OCI-LY3 (cell line): ENCODE data around the gene CACNB4.

Source experiments
- H2AFZ ChIP-seq: fragments of 200-600, 300-600 bp; shearing (Covaris generic); 2 replicates; pipeline ENCODE4 v1.6.0; 2014; ENCODE audit warnings: antibody characterized with exemption, low read depth, low read length
- H3K27ac ChIP-seq: fragments of 200-600, 300-600 bp; sonication (generic); 2 replicates; pipeline ENCODE4 v1.5.1; 2014; ENCODE audit warnings: mild to moderate bottlenecking, low read length, moderate library complexity, mixed read lengths
- H3K27me3 ChIP-seq: fragments of 200-600, 300-600 bp; sonication (generic); 2 replicates; pipeline ENCODE4 v1.6.1; 2014; ENCODE audit warnings: low read depth, low read length, mixed read lengths
- H3K36me3 ChIP-seq: fragments of 200-600, 300-600 bp; sonication (generic); replicated peaks from 2 replicates; pipeline ENCODE3; 2014; ENCODE audit warnings: low read depth, low read length, mixed read lengths
- H3K4me1 ChIP-seq: fragments of 300-600, 200-600 bp; sonication (generic); 2 replicates; pipeline ENCODE4 v1.6.1; 2014; ENCODE audit warnings: low read length, mixed read lengths
- H3K4me2 ChIP-seq: fragments of 200-600, 300-600 bp; sonication (generic); 2 replicates; pipeline ENCODE4 v1.6.1; 2014; ENCODE audit warnings: low read length, mixed read lengths
- H3K4me3 ChIP-seq: fragments of 300-600, 200-600 bp; sonication (generic); 2 replicates; pipeline ENCODE4 v1.5.1; 2014; ENCODE audit warnings: antibody characterized with exemption, mild to moderate bottlenecking, low read length, moderate library complexity
- H3K79me2 ChIP-seq: fragments of 300-600, 200-600 bp; shearing (Covaris generic); 2 replicates; pipeline ENCODE4 v1.6.1; 2014; ENCODE audit warnings: mild to moderate bottlenecking, low read length, mixed read lengths
- H3K9ac ChIP-seq: fragments of 300-600, 200-600 bp; shearing (Covaris generic); 2 replicates; pipeline ENCODE4 v1.6.0; 2014; ENCODE audit warnings: mild to moderate bottlenecking, low read length, moderate library complexity
- H3K9me3 ChIP-seq: fragments of 200-600, 300-600 bp; shearing (Covaris generic); 2 replicates; pipeline ENCODE4 v1.6.1; 2014; ENCODE audit warnings: low read length, mixed read lengths; ENCODE audit not compliant: insufficient read depth
- H4K20me1 ChIP-seq: fragments of 200-600, 300-600 bp; sonication (generic); 2 replicates; pipeline ENCODE4 v1.6.1; 2016; ENCODE audit warnings: low read length, mixed read lengths; ENCODE audit not compliant: insufficient read depth
- CTCF ChIP-seq: fragments of 200-600, 300-600 bp; sonication (generic); IDR thresholded peaks from 2 replicates; pipeline ENCODE4 v1.5.1; 2014; ENCODE audit warnings: antibody characterized with exemption, low read length, low read depth
- EZH2phosphoT487 ChIP-seq: fragments of 200-600 bp; shearing (Covaris generic); IDR thresholded peaks from 2 replicates; pipeline ENCODE4 v1.6.1; 2018; ENCODE audit warnings: antibody characterized with exemption, mixed run types, low read depth

The CACNB4 gene

GRCh38 chr2:151905963-151906632 is 192.7 kb downstream of the CACNB4 start:
- TF ChIP-seq CTCF (no peak), EZH2phosphoT487 (no peak)
- Histone ChIP-seq H3K27me3 (peaks cover 11% of the 10 kb centered on the region), H3K36me3 (no peaks in the 10 kb centered on the region), H2AFZ (no peak overlapping the region), H3K9me3 (no peaks in the 10 kb centered on the region), H3K9ac (no peak overlapping the region), H4K20me1 (no peaks in the 10 kb centered on the region), H3K4me1 (peaks cover 27% of the 10 kb centered on the region), H3K4me3 (no peak overlapping the region), H3K79me2 (no peaks in the 10 kb centered on the region), H3K27ac (peak overlapping the region; percentile 41; the same call in 1 of the 2 replicates), H3K4me2 (peak overlapping the region; percentile 43)

- H3K4me1 ChIP-seq = peaks cover 27% of the 10 kb centered on the region
- H3K36me3 ChIP-seq = no peaks in the 10 kb centered on the region
- H4K20me1 ChIP-seq = no peaks in the 10 kb centered on the region
- no peaks in the 10 kb centered on the region for H3K9me3 ChIP-seq
- H3K27ac ChIP-seq = no peak overlapping the region
- peaks cover 20% of the 10 kb centered on the region for H3K27me3 ChIP-seq
- TF ChIP-seq CTCF (no peak), EZH2phosphoT487 (no peak)
- peak overlapping the region; percentile 43 for H3K4me2 ChIP-seq
- no peaks in the 10 kb centered on the region for H3K79me2 ChIP-seq
- no peak overlapping the region for H3K9ac ChIP-seq
- H2AFZ ChIP-seq = no peak overlapping the region
- H3K4me3 ChIP-seq = no peak overlapping the region
These were observed 194.0 kb downstream of the CACNB4 start for GRCh38 chr2:151904807-151905206.

- H3K36me3 ChIP-seq = no peaks in the 10 kb centered on the region
- H3K9ac ChIP-seq = no peak overlapping the region
- H3K27ac ChIP-seq = no peak overlapping the region
- H3K79me2 ChIP-seq = no peaks in the 10 kb centered on the region
- peaks cover 23% of the 10 kb centered on the region for H3K27me3 ChIP-seq
- no peak overlapping the region for H2AFZ ChIP-seq
- no peak overlapping the region for H3K4me3 ChIP-seq
- H3K4me1 ChIP-seq = peaks cover 27% of the 10 kb centered on the region
- H3K4me2 ChIP-seq = no peak overlapping the region
- TF ChIP-seq EZH2phosphoT487 = no peak
- TF ChIP-seq CTCF = no peak
- H3K9me3 ChIP-seq = no peaks in the 10 kb centered on the region
- H4K20me1 ChIP-seq = no peaks in the 10 kb centered on the region
These were observed 194.8 kb downstream of the CACNB4 start for GRCh38 chr2:151904021-151904420.

- Histone ChIP-seq H3K4me1 (peaks cover 27% of the 10 kb centered on the region), H3K4me2 (no peak overlapping the region), H3K36me3 (no peaks in the 10 kb centered on the region), H2AFZ (no peak overlapping the region), H3K4me3 (no peak overlapping the region), H3K9me3 (no peaks in the 10 kb centered on the region), H4K20me1 (no peaks in the 10 kb centered on the region), H3K9ac (no peak overlapping the region), H3K79me2 (no peaks in the 10 kb centered on the region), H3K27ac (no peak overlapping the region), H3K27me3 (peaks cover 23% of the 10 kb centered on the region)
- TF ChIP-seq EZH2phosphoT487 (no peak), CTCF (no peak)
These were observed 196.0 kb downstream of the CACNB4 start for GRCh38 chr2:151902829-151903228.
